Parathyroid adenoma (tissue), 2 donors: Measurements from ENCODE around the gene GM2A.

Experiments
- H2AFZ ChIP-seq: fragments of 300-600 bp; sonication (generic); one replicate; pipeline ENCODE4 v1.7.0; 2017; ENCODE audit warnings: antibody characterized with exemption, mild to moderate bottlenecking
- H3K27ac ChIP-seq: fragments of 300-600 bp; sonication (generic); one replicate; pipeline ENCODE4 v1.7.0; 2017
- H3K27me3 ChIP-seq: fragments of 300-600 bp; sonication (generic); one replicate; pipeline ENCODE4 v1.7.0; 2017; ENCODE audit warnings: low read length; ENCODE audit not compliant: control insufficient read depth, insufficient read depth
- H3K36me3 ChIP-seq: fragments of 300-600 bp; sonication (generic); one replicate; pipeline ENCODE4 v1.7.0; 2017; ENCODE audit warnings: low read length; ENCODE audit not compliant: control insufficient read depth, insufficient read depth
- H3K4me1 ChIP-seq: fragments of 300-600 bp; sonication (generic); one replicate; pipeline ENCODE4 v1.7.0; 2017; ENCODE audit warnings: control low read depth
- H3K4me2 ChIP-seq: fragments of 300-600 bp; sonication (generic); one replicate; pipeline ENCODE4 v1.7.0; 2017; ENCODE audit warnings: low read length
- H3K4me3 ChIP-seq: fragments of 300-600 bp; sonication (generic); one replicate; pipeline ENCODE4 v1.7.0; 2017; ENCODE audit warnings: low read depth, low read length
- H3K79me2 ChIP-seq: fragments of 300-600 bp; sonication (generic); one replicate; pipeline ENCODE4 v1.7.0; 2017; ENCODE audit warnings: control low read depth
- H3K9ac ChIP-seq: fragments of 300-600 bp; sonication (generic); one replicate; pipeline ENCODE4 v1.7.0; 2017; ENCODE audit warnings: mild to moderate bottlenecking
- H3K9me3 ChIP-seq: fragments of 300-600 bp; sonication (generic); one replicate; pipeline ENCODE4 v1.7.0; 2017; ENCODE audit warnings: low read length; ENCODE audit not compliant: control insufficient read depth
- CTCF ChIP-seq: fragments of 300-600 bp; sonication (generic); IDR thresholded peaks from one replicate; pipeline ENCODE4 v1.7.0; 2017; ENCODE audit warnings: antibody characterized with exemption, mild to moderate bottlenecking
- donor health status: primary hyperparathyroidism.

The GM2A gene

GRCh38 chr5:151224372-151224771 is 28.6 kb upstream of the GM2A start:
- Histone ChIP-seq H2AFZ (peak overlapping the region; percentile 95), H3K4me2 (peak overlapping the region; percentile 67), H3K36me3 (no peaks in the 10 kb centered on the region), H3K79me2 (peaks cover 2% of the 10 kb centered on the region), H3K4me3 (peak overlapping the region; percentile 86), H3K27ac (no peak overlapping the region), H3K9ac (no peak overlapping the region), H3K9me3 (no peaks in the 10 kb centered on the region), H3K27me3 (no peaks in the 10 kb centered on the region), H3K4me1 (peaks cover 10% of the 10 kb centered on the region)
- TF ChIP-seq CTCF: no peak

GRCh38 chr5:151225071-151225470 is 27.9 kb upstream of the GM2A start:
- H3K27ac ChIP-seq: no peak overlapping the region
- H3K4me1 ChIP-seq: peaks cover 10% of the 10 kb centered on the region
- no peaks in the 10 kb centered on the region for H3K27me3 ChIP-seq
- no peaks in the 10 kb centered on the region for H3K36me3 ChIP-seq
- H3K79me2 ChIP-seq: peaks cover 2% of the 10 kb centered on the region
- no peak overlapping the region for H3K4me3 ChIP-seq
- no peak overlapping the region for H3K4me2 ChIP-seq
- H2AFZ ChIP-seq: peak overlapping the region; percentile 5
- TF ChIP-seq CTCF: no peak
- H3K9me3 ChIP-seq: no peaks in the 10 kb centered on the region
- H3K9ac ChIP-seq: no peak overlapping the region

GRCh38 chr5:151225475-151225874 is 27.5 kb upstream of the GM2A start:
- Histone ChIP-seq H3K9me3 (no peaks in the 10 kb centered on the region), H3K9ac (no peak overlapping the region), H3K27ac (no peak overlapping the region), H3K27me3 (no peaks in the 10 kb centered on the region), H3K79me2 (peaks cover 2% of the 10 kb centered on the region), H3K36me3 (no peaks in the 10 kb centered on the region), H2AFZ (peak overlapping the region; percentile 5), H3K4me1 (peaks cover 10% of the 10 kb centered on the region), H3K4me2 (no peak overlapping the region), H3K4me3 (no peak overlapping the region)
- TF ChIP-seq CTCF: no peak

- H3K4me2 ChIP-seq: no peak overlapping the region
- no peak overlapping the region for H2AFZ ChIP-seq
- H3K27me3 ChIP-seq: no peaks in the 10 kb centered on the region
- peaks cover 7% of the 10 kb centered on the region for H3K4me1 ChIP-seq
- TF ChIP-seq CTCF: no peak
- no peaks in the 10 kb centered on the region for H3K36me3 ChIP-seq
- no peak overlapping the region for H3K4me3 ChIP-seq
- H3K79me2 ChIP-seq: peaks cover 4% of the 10 kb centered on the region
- H3K27ac ChIP-seq: no peak overlapping the region
- H3K9ac ChIP-seq: no peak overlapping the region
- no peaks in the 10 kb centered on the region for H3K9me3 ChIP-seq
These were observed 25.0 kb upstream of the GM2A start for GRCh38 chr5:151227918-151228447.

GRCh38 chr5:151228986-151229385 is 24.0 kb upstream of the GM2A start:
- no peak overlapping the region for H3K27ac ChIP-seq
- no peaks in the 10 kb centered on the region for H3K36me3 ChIP-seq
- H2AFZ ChIP-seq: no peak overlapping the region
- no peaks in the 10 kb centered on the region for H3K27me3 ChIP-seq
- H3K4me2 ChIP-seq: no peak overlapping the region
- TF ChIP-seq CTCF: no peak
- H3K4me3 ChIP-seq: no peak overlapping the region
- peaks cover 3% of the 10 kb centered on the region for H3K4me1 ChIP-seq
- peaks cover 2% of the 10 kb centered on the region for H3K79me2 ChIP-seq
- no peaks in the 10 kb centered on the region for H3K9me3 ChIP-seq
- no peak overlapping the region for H3K9ac ChIP-seq
